Right renal pelvis (tissue), 4 donors: Measurements from ENCODE around the gene VAT1. TPM values are rescaled to one million over a fixed set of nuclear protein-coding genes. Genes with fewer than 3 reads are reported as not detected.

Experiments
- DNase-seq, 4 donors: peaks; one replicate each; pipeline ENCODE4 v3.0.0-alpha.2; 2013; ENCODE audit warnings: low read depth in 4 of 4, low spot score in 3 of 4, missing footprints in 1 of 4
- polyA plus RNA-seq, 4 donors: library from polyadenylated mRNA; unstranded; fragments of 120-200 nt; gene quantifications; one replicate each; pipeline ENCODE4 v1.2.1, GENCODE V29; 2013; ENCODE audit not compliant: insufficient read length in 4 of 4

Gene VAT1
- polyA plus RNA-seq, 4 donors = 112 to 143 (median 120) TPM

- no peak for DNase-seq
Observed at GRCh38 chr17:43028221-43028861, 6.2 kb upstream of the VAT1 start.

- no peak for DNase-seq
Observed at GRCh38 chr17:43027091-43028032, 5.2 kb upstream of the VAT1 start.

- DNase-seq = peak in 2 of 4 donors; percentile 20 to 25
Observed at GRCh38 chr17:43026595-43026994, 4.4 kb upstream of the VAT1 start.

GRCh38 chr17:43025766-43026537 is 3.8 kb upstream of the VAT1 start:
- DNase-seq = no peak

- DNase-seq = no peak
Observed at GRCh38 chr17:43025290-43025657, 3.1 kb upstream of the VAT1 start.

- DNase-seq = peak; percentile 79 to 94 (median 90)
Observed at GRCh38 chr17:43024407-43025289, 2.5 kb upstream of the VAT1 start, which contains the start of gene RND2. RND2 (plus strand) TSS chr17:43025231; CDS start chr17:43025348, 117 bp downstream.

GRCh38 chr17:43020789-43021740 is 1.1 kb downstream of the VAT1 start:
- peak in 2 of 4 donors; percentile 28 to 42 for DNase-seq

- DNase-seq = no peak
Observed at GRCh38 chr17:43020030-43020621, 2.1 kb downstream of the VAT1 start.

GRCh38 chr17:43019418-43019817 is 2.8 kb downstream of the VAT1 start:
- no peak for DNase-seq

GRCh38 chr17:43018932-43019331 is 3.3 kb downstream of the VAT1 start:
- DNase-seq = no peak

- DNase-seq = no peak
Observed at GRCh38 chr17:43018008-43018853, 4.0 kb downstream of the VAT1 start.

- DNase-seq = no peak
Observed at GRCh38 chr17:43016216-43016615, 6.0 kb downstream of the VAT1 start.

- DNase-seq = no peak
Observed at GRCh38 chr17:43015579-43015978, 6.6 kb downstream of the VAT1 start.

- DNase-seq = no peak
Observed at GRCh38 chr17:43014649-43015542, 7.3 kb downstream of the VAT1 start.

GRCh38 chr17:43014020-43014648 is 8.1 kb downstream of the VAT1 start:
- no peak for DNase-seq

- DNase-seq = no peak
Observed at GRCh38 chr17:43013296-43013695, 8.9 kb downstream of the VAT1 start.
